ENCODE results near the gene SLC2A8.

DNA sequence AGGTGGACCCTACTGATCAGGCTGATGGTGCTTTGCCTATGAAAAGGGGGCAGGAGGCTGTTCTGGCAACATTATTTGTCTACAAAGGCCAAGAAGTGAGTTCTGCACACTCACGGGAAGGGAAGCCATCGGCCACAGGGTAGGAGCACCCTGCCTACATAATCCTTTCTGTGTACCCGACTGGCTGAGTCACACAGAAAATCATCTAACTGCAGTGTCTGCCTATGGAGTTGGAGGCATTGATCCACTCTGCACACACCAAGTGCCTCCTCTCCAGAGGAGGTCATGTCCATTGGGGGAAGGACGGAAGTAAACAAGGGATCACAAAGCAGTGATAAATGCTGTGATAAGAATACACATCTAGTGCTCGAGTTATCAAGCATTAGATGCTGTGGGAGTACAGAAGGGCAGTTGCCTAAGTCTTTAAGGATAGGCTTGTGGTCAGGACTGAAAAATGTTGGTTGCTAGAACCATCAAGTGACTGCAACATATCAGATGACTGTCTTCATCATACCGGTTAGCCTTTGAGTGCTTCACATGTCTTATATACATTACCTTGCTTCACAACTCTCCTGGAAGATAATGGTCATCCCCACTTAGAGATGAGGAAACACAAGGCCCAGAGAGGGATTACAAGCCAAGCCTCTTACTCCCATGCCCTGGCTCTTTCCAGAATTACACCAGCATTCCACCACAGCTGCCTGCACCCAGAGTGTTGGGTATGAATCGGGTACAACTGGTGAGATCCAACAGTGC is 1.3 kb upstream of the SLC2A8 start:
- no peak for TF ChIP-seq IRF2 (CRISPR knock-in tag; IDR thresholded peaks at IDR 0.05; ENCODE audit: borderline replicate concordance, low read depth)
- TF ChIP-seq, protein P1, sequence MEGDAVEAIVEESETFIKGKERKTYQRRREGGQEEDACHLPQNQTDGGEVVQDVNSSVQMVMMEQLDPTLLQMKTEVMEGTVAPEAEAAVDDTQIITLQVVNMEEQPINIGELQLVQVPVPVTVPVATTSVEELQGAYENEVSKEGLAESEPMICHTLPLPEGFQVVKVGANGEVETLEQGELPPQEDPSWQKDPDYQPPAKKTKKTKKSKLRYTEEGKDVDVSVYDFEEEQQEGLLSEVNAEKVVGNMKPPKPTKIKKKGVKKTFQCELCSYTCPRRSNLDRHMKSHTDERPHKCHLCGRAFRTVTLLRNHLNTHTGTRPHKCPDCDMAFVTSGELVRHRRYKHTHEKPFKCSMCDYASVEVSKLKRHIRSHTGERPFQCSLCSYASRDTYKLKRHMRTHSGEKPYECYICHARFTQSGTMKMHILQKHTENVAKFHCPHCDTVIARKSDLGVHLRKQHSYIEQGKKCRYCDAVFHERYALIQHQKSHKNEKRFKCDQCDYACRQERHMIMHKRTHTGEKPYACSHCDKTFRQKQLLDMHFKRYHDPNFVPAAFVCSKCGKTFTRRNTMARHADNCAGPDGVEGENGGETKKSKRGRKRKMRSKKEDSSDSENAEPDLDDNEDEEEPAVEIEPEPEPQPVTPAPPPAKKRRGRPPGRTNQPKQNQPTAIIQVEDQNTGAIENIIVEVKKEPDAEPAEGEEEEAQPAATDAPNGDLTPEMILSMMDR (IDR thresholded peaks at IDR 0.05), result no peak
- TF ChIP-seq TP53 (CRISPR knock-in tag; IDR thresholded peaks at IDR 0.05), result no peak
- TF ChIP-seq, protein P2, sequence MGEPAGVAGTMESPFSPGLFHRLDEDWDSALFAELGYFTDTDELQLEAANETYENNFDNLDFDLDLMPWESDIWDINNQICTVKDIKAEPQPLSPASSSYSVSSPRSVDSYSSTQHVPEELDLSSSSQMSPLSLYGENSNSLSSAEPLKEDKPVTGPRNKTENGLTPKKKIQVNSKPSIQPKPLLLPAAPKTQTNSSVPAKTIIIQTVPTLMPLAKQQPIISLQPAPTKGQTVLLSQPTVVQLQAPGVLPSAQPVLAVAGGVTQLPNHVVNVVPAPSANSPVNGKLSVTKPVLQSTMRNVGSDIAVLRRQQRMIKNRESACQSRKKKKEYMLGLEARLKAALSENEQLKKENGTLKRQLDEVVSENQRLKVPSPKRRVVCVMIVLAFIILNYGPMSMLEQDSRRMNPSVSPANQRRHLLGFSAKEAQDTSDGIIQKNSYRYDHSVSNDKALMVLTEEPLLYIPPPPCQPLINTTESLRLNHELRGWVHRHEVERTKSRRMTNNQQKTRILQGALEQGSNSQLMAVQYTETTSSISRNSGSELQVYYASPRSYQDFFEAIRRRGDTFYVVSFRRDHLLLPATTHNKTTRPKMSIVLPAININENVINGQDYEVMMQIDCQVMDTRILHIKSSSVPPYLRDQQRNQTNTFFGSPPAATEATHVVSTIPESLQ (CRISPR knock-in tag; IDR thresholded peaks at IDR 0.05), result no peak

Data from WTC11 (cell line).